H9 (cell line): ENCODE data around the gene MYBPHL. TPM values are rescaled to one million over a fixed set of nuclear protein-coding genes. Genes with fewer than 3 reads are reported as not detected.

Experiments used
- DNase-seq: peaks from one replicate; pipeline ENCODE4 v3.0.0-alpha.2; 2017
- H2AFZ ChIP-seq: one replicate; pipeline ENCODE4 v1.6.1; 2013; ENCODE audit warnings: mild to moderate bottlenecking, low read length, control low read depth, moderate library complexity
- H2AK5ac ChIP-seq: 2 replicates; pipeline ENCODE4 v1.6.1; 2013; ENCODE audit warnings: low read length, control low read depth, mixed read lengths; ENCODE audit not compliant: insufficient read length
- H2BK120ac ChIP-seq: one replicate; pipeline ENCODE4 v1.6.1; 2013; ENCODE audit warnings: low read depth, mild to moderate bottlenecking, low read length, control low read depth, inconsistent platforms; ENCODE audit not compliant: poor library complexity, severe bottlenecking
- H2BK12ac ChIP-seq: 2 replicates; pipeline ENCODE4 v1.6.1; 2013; ENCODE audit warnings: low read length, control low read depth, mixed read lengths, low read depth; ENCODE audit not compliant: insufficient read length
- H2BK15ac ChIP-seq: 2 replicates; pipeline ENCODE4 v1.6.1; 2013; ENCODE audit warnings: low read depth, low read length, control low read depth
- H2BK20ac ChIP-seq: one replicate; pipeline ENCODE4 v1.6.1; 2013; ENCODE audit warnings: low read depth, mild to moderate bottlenecking, low read length, control low read depth, inconsistent platforms; ENCODE audit not compliant: poor library complexity, severe bottlenecking
- H2BK5ac ChIP-seq: 2 replicates; pipeline ENCODE4 v1.6.1; 2013; ENCODE audit warnings: low read length, control low read depth, mixed read lengths; ENCODE audit not compliant: insufficient read length
- H3K14ac ChIP-seq: 2 replicates; pipeline ENCODE4 v1.6.1; 2013; ENCODE audit warnings: low read length, control low read depth; ENCODE audit not compliant: insufficient read depth
- H3K18ac ChIP-seq: 2 replicates; pipeline ENCODE4 v1.6.1; 2013; ENCODE audit warnings: low read depth, mild to moderate bottlenecking, mixed read lengths, low read length, control low read depth; ENCODE audit not compliant: insufficient read length
- H3K23ac ChIP-seq: 2 replicates; pipeline ENCODE4 v1.6.1; 2013; ENCODE audit warnings: low read length, control low read depth, mixed read lengths, low read depth; ENCODE audit not compliant: insufficient read length
- H3K23me2 ChIP-seq: 2 replicates; pipeline ENCODE4 v1.6.1; 2013; ENCODE audit warnings: low read depth, mild to moderate bottlenecking, mixed read lengths, low read length, control low read depth; ENCODE audit not compliant: insufficient read length, poor library complexity, severe bottlenecking
- H3K27ac ChIP-seq: 2 replicates; pipeline ENCODE4 v1.5.1; 2013; ENCODE audit warnings: low read length, control low read depth, mixed read lengths, low read depth; ENCODE audit not compliant: insufficient read length
- H3K27me3 ChIP-seq: 2 replicates; pipeline ENCODE4 v1.6.1; 2013; ENCODE audit warnings: low read length, control low read depth, inconsistent platforms; ENCODE audit not compliant: insufficient read depth
- H3K4ac ChIP-seq: 2 replicates; pipeline ENCODE4 v1.6.1; 2013; ENCODE audit warnings: low read depth, mild to moderate bottlenecking, control low read depth, inconsistent platforms, low read length, moderate library complexity
- H3K4me1 ChIP-seq: 2 replicates; pipeline ENCODE4 v1.6.1; 2013; ENCODE audit warnings: low read length, control low read depth, inconsistent platforms; ENCODE audit not compliant: insufficient read depth
- H3K4me2 ChIP-seq: 2 replicates; pipeline ENCODE4 v1.6.1; 2013; ENCODE audit warnings: low read length, control low read depth, mixed read lengths; ENCODE audit not compliant: insufficient read length, insufficient read depth
- H3K56ac ChIP-seq: 2 replicates; pipeline ENCODE4 v1.6.1; 2013; ENCODE audit warnings: low read depth, mild to moderate bottlenecking, mixed read lengths, low read length, control low read depth; ENCODE audit not compliant: insufficient read length
- H3K79me1 ChIP-seq: 2 replicates; pipeline ENCODE4 v1.6.1; 2013; ENCODE audit warnings: low read depth, mild to moderate bottlenecking, moderate library complexity, low read length, control low read depth, inconsistent platforms; ENCODE audit not compliant: insufficient read depth, poor library complexity, severe bottlenecking
- H3K79me2 ChIP-seq: 2 replicates; pipeline ENCODE4 v1.6.1; 2013; ENCODE audit warnings: low read length, control low read depth, inconsistent platforms; ENCODE audit not compliant: insufficient read depth
- H3K9ac ChIP-seq: 2 replicates; pipeline ENCODE4 v1.6.1; 2013; ENCODE audit warnings: low read length, control low read depth, mixed read lengths; ENCODE audit not compliant: insufficient read length; ENCODE audit errors: extremely low read depth
- H3K9me3 ChIP-seq: one replicate; pipeline ENCODE4 v1.6.1; 2013; ENCODE audit warnings: low read depth, low read length, inconsistent platforms; ENCODE audit not compliant: control insufficient read depth
- H3T11ph ChIP-seq: one replicate; pipeline ENCODE4 v1.6.1; 2013; ENCODE audit warnings: mild to moderate bottlenecking, low read length, control low read depth, inconsistent platforms
- H4K20me1 ChIP-seq: one replicate; pipeline ENCODE4 v1.6.1; 2013; ENCODE audit not compliant: control insufficient read depth, insufficient read length, insufficient read depth
- H4K5ac ChIP-seq: 2 replicates; pipeline ENCODE4 v1.6.1; 2013; ENCODE audit warnings: low read depth, mild to moderate bottlenecking, mixed read lengths, low read length, control low read depth; ENCODE audit not compliant: insufficient read length
- H4K8ac ChIP-seq: replicated peaks from 2 replicates; pipeline ENCODE4 v1.6.1; 2013; ENCODE audit warnings: low read length, control low read depth, mixed read lengths, low read depth; ENCODE audit not compliant: insufficient read length
- H4K91ac ChIP-seq: 2 replicates; pipeline ENCODE4 v1.6.1; 2013; ENCODE audit warnings: low read depth, mild to moderate bottlenecking, moderate library complexity, mixed read lengths, low read length, control low read depth; ENCODE audit not compliant: insufficient read length
- H3K27ac Mint-ChIP-seq, 3 experiments: 2 replicates in 2 of 3; 3 replicates in 1 of 3; pipeline ENCODE4 v1.8.0; 2020 to 2021; ENCODE audit warnings: mixed read lengths in 3 of 3, mild to moderate bottlenecking in 1 of 3, moderate library complexity in 1 of 3
- H3K27me3 Mint-ChIP-seq: 2 replicates; pipeline ENCODE4 v1.8.0; 2021; ENCODE audit warnings: low read depth, mild to moderate bottlenecking, moderate library complexity, mixed read lengths
- H3K36me3 Mint-ChIP-seq, 3 experiments: 2 replicates in 2 of 3; 3 replicates in 1 of 3; pipeline ENCODE4 v1.8.0; 2020 to 2021; ENCODE audit warnings: low read depth in 3 of 3, mixed read lengths in 3 of 3; ENCODE audit not compliant: insufficient read depth in 1 of 3
- H3K4me1 Mint-ChIP-seq, 2 experiments: 2 replicates each; pipeline ENCODE4 v1.8.0; 2020; ENCODE audit warnings: mixed read lengths in 2 of 2
- H3K4me3 Mint-ChIP-seq, 2 experiments: 2 replicates in 1 of 2; 3 replicates in 1 of 2; pipeline ENCODE4 v1.8.0; 2020 to 2021; ENCODE audit warnings: mild to moderate bottlenecking in 2 of 2, mixed read lengths in 2 of 2, moderate library complexity in 1 of 2
- H3K9me3 Mint-ChIP-seq, 2 experiments: 2 replicates in 1 of 2; 3 replicates in 1 of 2; pipeline ENCODE4 v1.8.0; 2020; ENCODE audit warnings: mild to moderate bottlenecking in 2 of 2, mixed read lengths in 2 of 2, moderate library complexity in 1 of 2
- CTCF ChIP-seq: fragments of 200-600 bp; sonication (generic); conservative IDR thresholded peaks from 3 replicates; pipeline ENCODE4 v1.8.0; 2021; ENCODE audit warnings: antibody characterized with exemption, mild to moderate bottlenecking
- WGBS: extraction: QIAGEN DNeasy Blood & Tissue Kit; methylation state at CpG from one replicate; pipeline ENCODE4 v1.1.7; 2013; ENCODE audit warnings: missing lambda C conversion rate, low lambda C conversion rate, mixed read lengths; ENCODE audit not compliant: insufficient read length; ENCODE audit errors: extremely low coverage; 5-methylcytosine and 5-hydroxymethylcytosine counted together
- total RNA-seq: library from RNA; stranded (reverse); gene quantifications from 2 replicates; pipeline ENCODE4 v1.2.1, GENCODE V29; 2021

Gene MYBPHL
- total RNA-seq, 1 experiment from 2014 or later = 0.59 TPM

- no peak for TF ChIP-seq CTCF
- Histone ChIP-seq H3K79me2 (peaks cover 2% of the 10 kb centered on the region; the same call in 1 of the 2 replicates), H3K18ac (no peak overlapping the region), H2BK15ac (no peak overlapping the region), H3K23ac (no peak overlapping the region), H2BK120ac (no peak overlapping the region), H3K4ac (no peak overlapping the region), H3K4me2 (peak overlapping the region; percentile 92), H2BK12ac (no peak overlapping the region), H2AFZ (no peak overlapping the region), H3K4me1 (peaks cover 3% of the 10 kb centered on the region; the same call in 1 of the 2 replicates), H4K91ac (no peak overlapping the region), H3K79me1 (peaks cover 5% of the 10 kb centered on the region), H2BK20ac (no peak overlapping the region), H3K9ac (peak overlapping the region; percentile 69), H3K9me3 (no peaks in the 10 kb centered on the region), H3T11ph (no peak overlapping the region), H2BK5ac (no peak overlapping the region), H3K56ac (no peak overlapping the region), H3K27me3 (no peaks in the 10 kb centered on the region), H4K8ac (no peak overlapping the region), H3K27ac (no peak overlapping the region), H3K23me2 (peaks cover 13% of the 10 kb centered on the region), H4K20me1 (no peaks in the 10 kb centered on the region), H2AK5ac (no peak overlapping the region), H3K14ac (no peak overlapping the region), H4K5ac (no peak overlapping the region)
- peak overlapping the region; percentile 99 to 100 for H3K4me3 Mint-ChIP-seq
- DNase-seq = no peak
- WGBS = no CpG with 5 or more reads among the region's 28 CpGs
- H3K4me1 Mint-ChIP-seq = peaks cover 39 to 50% of the 10 kb centered on the region in 2 experiments
- peaks cover 18 to 31% (median 30%) of the 10 kb centered on the region in 3 experiments for H3K36me3 Mint-ChIP-seq
- peaks cover 0 to 2% of the 10 kb centered on the region in 2 experiments; a peak in 2 of 5 replicates for H3K9me3 Mint-ChIP-seq
- peak overlapping the region in 2 of 3 experiments; percentile 35 to 44; a peak in 1 of 7 replicates for H3K27ac Mint-ChIP-seq
- H3K27me3 Mint-ChIP-seq = no peaks in the 10 kb centered on the region
These were observed 24.9 kb downstream of the MYBPHL start for GRCh38 chr1:109281680-109282496.
